Naive thymus-derived CD8-positive, alpha-beta T cell (primary cell): ENCODE results near the gene IL11RA. TPM values are rescaled to one million over a fixed set of nuclear protein-coding genes. Genes with fewer than 3 reads are reported as not detected.

Experiments used
- ATAC-seq, 2 donors: fragments of 150-1000 bp; cut with Tn5 transposase in 1 of 2; sonication (Bioruptor Pico), chemical (Tn5 transposase) in 1 of 2; 1 replicate in 1 of 2; 2 replicates in 1 of 2; pipeline ENCODE4 v1.10.0; 2021; ENCODE audit warnings: mild to moderate bottlenecking in 2 of 2, moderate library complexity in 2 of 2
- POLR2A ChIA-PET: fragments of 350-600 bp; sonication (Branson Sonifier 250); formaldehyde crosslinking; loops from one replicate; lab custom pipeline; 2021; ENCODE audit warnings: antibody characterized with exemption; lab: Charles Lee
- DNase-seq, 10 donors: peaks; one replicate each; pipeline versions ENCODE4 v3.0.0 to v3.0.0-alpha.2; 2020 to 2022
- H3K27ac Mint-ChIP-seq, 10 donors: one replicate each; pipeline ENCODE4 v1.8.0; 2020 to 2022; ENCODE audit warnings: mild to moderate bottlenecking in 10 of 10, mixed read lengths in 10 of 10, moderate library complexity in 4 of 10, inconsistent platforms in 1 of 10
- H3K27me3 Mint-ChIP-seq, 5 donors: one replicate each; pipeline ENCODE4 v1.8.0; 2021 to 2022; ENCODE audit warnings: mixed read lengths in 5 of 5
- H3K36me3 Mint-ChIP-seq, 3 donors: one replicate each; pipeline ENCODE4 v1.8.0; 2020 to 2022; ENCODE audit warnings: mixed read lengths in 3 of 3, mild to moderate bottlenecking in 2 of 3, inconsistent platforms in 1 of 3
- H3K4me1 Mint-ChIP-seq, 4 donors: one replicate each; pipeline ENCODE4 v1.8.0; 2021 to 2022; ENCODE audit warnings: mixed read lengths in 4 of 4
- H3K4me3 Mint-ChIP-seq, 10 donors: one replicate each; pipeline ENCODE4 v1.8.0; 2020 to 2022; ENCODE audit warnings: mild to moderate bottlenecking in 10 of 10, mixed read lengths in 10 of 10, moderate library complexity in 6 of 10, inconsistent platforms in 1 of 10
- H3K9me3 Mint-ChIP-seq, 9 donors: one replicate each; pipeline ENCODE4 v1.8.0; 2020 to 2022; ENCODE audit warnings: mixed read lengths in 9 of 9, mild to moderate bottlenecking in 3 of 9, inconsistent platforms in 1 of 9, moderate library complexity in 1 of 9
- polyA plus RNA-seq, 3 donors: library from polyadenylated mRNA; unstranded; fragments of 300-500 nt; fragmentation: Illumina TruSeq; gene quantifications; one replicate each; pipeline ENCODE4 v1.2.3, GENCODE V29; 2021
- total RNA-seq, 8 experiments: library from RNA in 2 of 8; stranded (reverse) in 2 of 8; gene quantifications; one replicate each; pipeline ENCODE4 v1.2.3 and lab custom pipeline; 2021 to 2026

Gene IL11RA
- total and polyA plus RNA-seq, 5 experiments from 2014 or later: 5.1 to 144 (median 7.7) TPM

- H3K4me1 Mint-ChIP-seq: peaks cover 22 to 37% (median 35%) of the 10 kb centered on the region in 4 donors
- POLR2A ChIA-PET: interaction anchor here (0.7 to 2.4 kb wide), 11 partner anchors 8 to 1868 kb away, joined by 3 to 51 read pairs (median 4); partner anchors contain the start of genes ARID3C, GALT, RPP25L and SIGMAR1
- peaks cover 14 to 32% (median 29%) of the 10 kb centered on the region in 5 donors for H3K27me3 Mint-ChIP-seq
- peak within 1 kb of the TSS; percentile 79 to 97 (median 93) for H3K27ac Mint-ChIP-seq
- DNase-seq (peak; percentile 78 to 97 (median 90)), ATAC-seq (peak; percentile 97)
- peak within 1 kb of the TSS; percentile 92 to 98 (median 95) for H3K4me3 Mint-ChIP-seq
- H3K36me3 Mint-ChIP-seq: peaks cover 7 to 27% (median 10%) of the 10 kb centered on the region in 3 donors
- peaks cover 0 to 2% (median 0%) of the 10 kb centered on the region in 9 donors for H3K9me3 Mint-ChIP-seq
These were observed 31.7 kb upstream of the IL11RA start, which contains the start of gene DCTN3 for GRCh38 chr9:34620061-34620994. DCTN3 (minus strand) TSS chr9:34620495; CDS start chr9:34620464, 31 bp downstream.

GRCh38 chr9:34623374-34624235 is 28.4 kb upstream of the IL11RA start:
- H3K4me3 Mint-ChIP-seq: peak overlapping the region; percentile 40 to 81 (median 62)
- POLR2A ChIA-PET: interaction anchor here (0.6 to 4.7 kb wide), 5 partner anchors 9 to 110 kb away, joined by 3 to 32 read pairs (median 4); partner anchors contain the start of genes GALT and SIGMAR1
- DNase-seq (no peak), ATAC-seq (peak in 1 of 2 donors; percentile 15)
- peaks cover 0 to 2% (median 0%) of the 10 kb centered on the region in 9 donors for H3K9me3 Mint-ChIP-seq
- peaks cover 30 to 65% (median 55%) of the 10 kb centered on the region in 5 donors for H3K27me3 Mint-ChIP-seq
- H3K27ac Mint-ChIP-seq: peak overlapping the region in 1 of 10 donors; percentile 57
- H3K4me1 Mint-ChIP-seq: peaks cover 24 to 48% (median 44%) of the 10 kb centered on the region in 4 donors
- H3K36me3 Mint-ChIP-seq: peaks cover 0 to 5% (median 3%) of the 10 kb centered on the region in 3 donors

GRCh38 chr9:34624475-34625185 is 27.4 kb upstream of the IL11RA start:
- peaks cover 20 to 47% (median 38%) of the 10 kb centered on the region in 4 donors for H3K4me1 Mint-ChIP-seq
- no peak overlapping the region for H3K27ac Mint-ChIP-seq
- H3K4me3 Mint-ChIP-seq: no peak overlapping the region
- peaks cover 0 to 2% (median 0%) of the 10 kb centered on the region in 9 donors for H3K9me3 Mint-ChIP-seq
- peaks cover 0 to 5% (median 3%) of the 10 kb centered on the region in 3 donors for H3K36me3 Mint-ChIP-seq
- DNase-seq (no peak), ATAC-seq (no peak)
- H3K27me3 Mint-ChIP-seq: peaks cover 30 to 75% (median 61%) of the 10 kb centered on the region in 5 donors
- POLR2A ChIA-PET: interaction anchor here (1.9 to 4.7 kb wide), 2 partner anchors 12 to 13 kb away, joined by 9 to 32 read pairs; partner anchors contain the start of genes RPP25L and SIGMAR1

GRCh38 chr9:34625186-34625486 is 26.8 kb upstream of the IL11RA start:
- Mint-ChIP-seq H3K9me3 (peaks cover 0 to 2% (median 0%) of the 10 kb centered on the region in 9 donors), H3K4me1 (peaks cover 17 to 43% (median 35%) of the 10 kb centered on the region in 4 donors), H3K27me3 (peaks cover 30 to 81% (median 64%) of the 10 kb centered on the region in 5 donors), H3K4me3 (peak overlapping the region in 1 of 10 donors; percentile 26), H3K36me3 (peaks cover 0 to 5% (median 3%) of the 10 kb centered on the region in 3 donors), H3K27ac (no peak overlapping the region)
- ATAC-seq: no peak
- DNase-seq: no peak
- POLR2A ChIA-PET: interaction anchor here (1.9 to 4.7 kb wide), 2 partner anchors 13 kb away, joined by 9 to 32 read pairs; partner anchors contain the start of genes RPP25L and SIGMAR1

- POLR2A ChIA-PET: interaction anchor here (0.6 to 1.3 kb wide), 3 partner anchors 9 to 1137 kb away, joined by 3 to 4 read pairs (median 3); partner anchors contain the start of gene SIGMAR1
- peaks cover 26 to 75% (median 53%) of the 10 kb centered on the region in 5 donors for H3K27me3 Mint-ChIP-seq
- DNase-seq: no peak
- H3K9me3 Mint-ChIP-seq: peaks cover 0 to 2% (median 0%) of the 10 kb centered on the region in 9 donors
- peak overlapping the region; percentile 70 to 95 (median 85) for H3K4me3 Mint-ChIP-seq
- H3K27ac Mint-ChIP-seq: peak overlapping the region in 6 of 10 donors; percentile 3 to 75 (median 34)
- ATAC-seq: peak in 1 of 2 donors; percentile 5
- H3K4me1 Mint-ChIP-seq: peaks cover 21 to 32% (median 25%) of the 10 kb centered on the region in 4 donors
- H3K36me3 Mint-ChIP-seq: peaks cover 0 to 3% (median 0%) of the 10 kb centered on the region in 3 donors
These were observed 24.0 kb upstream of the IL11RA start for GRCh38 chr9:34627716-34628655.

- peaks cover 19 to 27% (median 22%) of the 10 kb centered on the region in 4 donors for H3K4me1 Mint-ChIP-seq
- H3K4me3 Mint-ChIP-seq: peak within 1 kb of the TSS; percentile 78 to 95 (median 86)
- H3K27me3 Mint-ChIP-seq: peaks cover 22 to 66% (median 47%) of the 10 kb centered on the region in 5 donors
- peaks cover 0 to 3% (median 0%) of the 10 kb centered on the region in 3 donors for H3K36me3 Mint-ChIP-seq
- POLR2A ChIA-PET: interaction anchor here (0.6 to 1.3 kb wide), 6 partner anchors 8 to 1136 kb away, joined by 3 to 6 read pairs (median 4); partner anchors contain the start of genes DCTN3 and SIGMAR1
- peak within 1 kb of the TSS in 6 of 10 donors; percentile 16 to 80 (median 48) for H3K27ac Mint-ChIP-seq
- ATAC-seq: peak; percentile 89
- H3K9me3 Mint-ChIP-seq: no peaks in the 10 kb centered on the region
- peak in 4 of 10 donors; percentile 29 to 55 (median 42) for DNase-seq
These were observed 23.1 kb upstream of the IL11RA start, which contains the start of gene ARID3C for GRCh38 chr9:34628656-34629490. ARID3C (minus strand) TSS chr9:34629066; CDS start chr9:34628014, 1,052 bp downstream.

GRCh38 chr9:34629491-34629808 is 22.5 kb upstream of the IL11RA start:
- Mint-ChIP-seq H3K36me3 (peaks cover 0 to 3% (median 0%) of the 10 kb centered on the region in 3 donors), H3K9me3 (no peaks in the 10 kb centered on the region), H3K27ac (peak overlapping the region in 1 of 10 donors; percentile 80), H3K4me1 (peaks cover 14 to 29% (median 22%) of the 10 kb centered on the region in 4 donors), H3K4me3 (peak overlapping the region; percentile 73 to 89 (median 82)), H3K27me3 (peaks cover 18 to 63% (median 45%) of the 10 kb centered on the region in 5 donors)
- ATAC-seq (no peak), DNase-seq (no peak)
- POLR2A ChIA-PET: interaction anchor here (1.0 to 1.3 kb wide), 4 partner anchors 9 to 16 kb away, joined by 3 to 6 read pairs (median 4); partner anchors contain the start of genes DCTN3 and SIGMAR1

- Mint-ChIP-seq H3K4me3 (peak overlapping the region in 6 of 10 donors; percentile 24 to 89 (median 69)), H3K27ac (peak overlapping the region in 3 of 10 donors; percentile 13 to 80 (median 33)), H3K27me3 (peaks cover 18 to 54% (median 39%) of the 10 kb centered on the region in 5 donors), H3K4me1 (peaks cover 18 to 38% (median 25%) of the 10 kb centered on the region in 4 donors), H3K9me3 (no peaks in the 10 kb centered on the region), H3K36me3 (peaks cover 0 to 7% (median 0%) of the 10 kb centered on the region in 3 donors)
- ATAC-seq: no peak
- POLR2A ChIA-PET: interaction anchor here (1.9 kb wide), 1 partner anchor 18 kb away, joined by 7 read pairs; the partner anchor contains the start of gene RPP25L
- DNase-seq: no peak
These were observed 21.4 kb upstream of the IL11RA start for GRCh38 chr9:34630402-34631154.

- POLR2A ChIA-PET: interaction anchor here (0.7 to 5.5 kb wide), 5 partner anchors 11 to 60 kb away, joined by 3 to 51 read pairs (median 6); partner anchors contain the start of genes DCTN3, GALT and RPP25L
- Mint-ChIP-seq H3K36me3 (peaks cover 0 to 7% (median 0%) of the 10 kb centered on the region in 3 donors), H3K27ac (peak overlapping the region in 1 of 10 donors; percentile 38), H3K9me3 (no peaks in the 10 kb centered on the region), H3K4me3 (no peak overlapping the region), H3K27me3 (peaks cover 6 to 28% (median 16%) of the 10 kb centered on the region in 5 donors), H3K4me1 (peaks cover 27 to 48% (median 38%) of the 10 kb centered on the region in 4 donors)
- ATAC-seq: no peak
- no peak for DNase-seq
These were observed 18.8 kb upstream of the IL11RA start for GRCh38 chr9:34633166-34633565.
